Neuronal stem cell (in vitro differentiated cells): ENCODE measurements around the gene TMEM156.
A peak's percentile ranks its signal among the peaks of the same experiment; 100 is the strongest.

Source experiments
- DNase-seq: peaks from one replicate; pipeline ENCODE4 v3.0.0-alpha.2; 2013; ENCODE audit warnings: low spot score
- H2AFZ ChIP-seq: one replicate; pipeline ENCODE4 v1.6.1; 2013; ENCODE audit warnings: mild to moderate bottlenecking, low read length, inconsistent platforms
- H2AK5ac ChIP-seq: 2 replicates; pipeline ENCODE4 v1.6.1; 2013; ENCODE audit warnings: low read depth, mild to moderate bottlenecking, inconsistent platforms, low read length, moderate library complexity, mixed read lengths
- H2BK120ac ChIP-seq: 2 replicates; pipeline ENCODE4 v1.6.1; 2013; ENCODE audit warnings: low read depth, mild to moderate bottlenecking, inconsistent platforms, low read length, moderate library complexity, mixed read lengths
- H2BK12ac ChIP-seq: one replicate; pipeline ENCODE4 v1.6.1; 2013; ENCODE audit warnings: low read length, inconsistent platforms
- H2BK15ac ChIP-seq: 2 replicates; pipeline ENCODE4 v1.6.1; 2013; ENCODE audit warnings: mild to moderate bottlenecking, low read length, inconsistent platforms, mixed read lengths
- H2BK5ac ChIP-seq: one replicate; pipeline ENCODE4 v1.6.1; 2013; ENCODE audit warnings: inconsistent platforms, mild to moderate bottlenecking, low read length, moderate library complexity
- H3K14ac ChIP-seq: one replicate; pipeline ENCODE4 v1.6.1; 2013; ENCODE audit warnings: low read length, inconsistent platforms
- H3K18ac ChIP-seq: 2 replicates; pipeline ENCODE4 v1.6.1; 2013; ENCODE audit warnings: low read length, inconsistent platforms
- H3K23ac ChIP-seq: 2 replicates; pipeline ENCODE4 v1.6.1; 2013; ENCODE audit warnings: low read depth, mild to moderate bottlenecking, mixed read lengths, low read length, inconsistent platforms; ENCODE audit not compliant: poor library complexity
- H3K27ac ChIP-seq: replicated peaks from 3 replicates; pipeline ENCODE4 v1.5.1; 2013; ENCODE audit warnings: low read length, inconsistent platforms
- H3K27me3 ChIP-seq, 3 experiments: 2 replicates each; pipeline ENCODE4 v1.6.1; 2013; ENCODE audit warnings: low read length in 3 of 3, mild to moderate bottlenecking in 2 of 3, inconsistent platforms in 1 of 3, low read depth in 1 of 3, mixed read lengths in 1 of 3, moderate library complexity in 1 of 3; ENCODE audit not compliant: control insufficient read depth in 3 of 3, insufficient read depth in 3 of 3
- H3K36me3 ChIP-seq, 2 donors: replicated peaks in 1 of 2; 2 replicates each; pipeline ENCODE4 v1.6.1; 2013; ENCODE audit warnings: low read length in 2 of 2; ENCODE audit not compliant: control insufficient read depth in 2 of 2, insufficient read depth in 2 of 2
- H3K4ac ChIP-seq: 2 replicates; pipeline ENCODE4 v1.6.1; 2013; ENCODE audit warnings: inconsistent platforms, mild to moderate bottlenecking, low read length, moderate library complexity
- H3K4me1 ChIP-seq, 2 donors: 1 replicate in 1 of 2; 2 replicates in 1 of 2; pipeline ENCODE4 v1.6.1; 2013; ENCODE audit warnings: low read length in 2 of 2, low read depth in 1 of 2; ENCODE audit not compliant: control insufficient read depth in 2 of 2, insufficient read depth in 1 of 2
- H3K4me2 ChIP-seq: one replicate; pipeline ENCODE4 v1.6.1; 2013; ENCODE audit warnings: mild to moderate bottlenecking, low read length, inconsistent platforms; ENCODE audit not compliant: insufficient read depth, poor library complexity, severe bottlenecking
- H3K4me3 ChIP-seq, 2 donors: 2 replicates each; pipeline ENCODE4 v1.5.1; 2013; ENCODE audit warnings: low read length in 2 of 2, mild to moderate bottlenecking in 2 of 2, inconsistent platforms in 1 of 2, moderate library complexity in 1 of 2
- H3K79me1 ChIP-seq: one replicate; pipeline ENCODE4 v1.6.1; 2013; ENCODE audit warnings: low read depth, mild to moderate bottlenecking, inconsistent platforms, low read length, moderate library complexity
- H3K9ac ChIP-seq: one replicate; pipeline ENCODE4 v1.6.1; 2013; ENCODE audit warnings: mild to moderate bottlenecking, low read depth, low read length, inconsistent platforms; ENCODE audit not compliant: poor library complexity
- H3K9me3 ChIP-seq, 2 donors: replicated peaks in 1 of 2; 2 replicates each; pipeline versions ENCODE3 to v1.6.1; 2013; ENCODE audit warnings: low read length in 2 of 2, mild to moderate bottlenecking in 2 of 2, inconsistent platforms in 1 of 2, low read depth in 1 of 2, mixed read lengths in 1 of 2, moderate library complexity in 1 of 2; ENCODE audit not compliant: control insufficient read depth in 2 of 2, insufficient read depth in 1 of 2
- H4K8ac ChIP-seq: one replicate; pipeline ENCODE4 v1.6.1; 2013; ENCODE audit warnings: low read depth, mild to moderate bottlenecking, inconsistent platforms, low read length, moderate library complexity
- H4K91ac ChIP-seq: one replicate; pipeline ENCODE4 v1.6.1; 2013; ENCODE audit warnings: low read length, low read depth, mild to moderate bottlenecking, inconsistent platforms; ENCODE audit not compliant: poor library complexity
- WGBS, 2 donors: extraction: QIAGEN DNeasy Blood & Tissue Kit; methylation state at CpG; one replicate each; pipeline ENCODE4 v1.1.7; 2013; ENCODE audit warnings: missing lambda C conversion rate in 2 of 2, mixed read lengths in 1 of 2; ENCODE audit not compliant: insufficient read length in 2 of 2, insufficient replicate concordance in 1 of 2; ENCODE audit errors: extremely low coverage in 2 of 2; 5-methylcytosine and 5-hydroxymethylcytosine counted together

The TMEM156 gene

DNA sequence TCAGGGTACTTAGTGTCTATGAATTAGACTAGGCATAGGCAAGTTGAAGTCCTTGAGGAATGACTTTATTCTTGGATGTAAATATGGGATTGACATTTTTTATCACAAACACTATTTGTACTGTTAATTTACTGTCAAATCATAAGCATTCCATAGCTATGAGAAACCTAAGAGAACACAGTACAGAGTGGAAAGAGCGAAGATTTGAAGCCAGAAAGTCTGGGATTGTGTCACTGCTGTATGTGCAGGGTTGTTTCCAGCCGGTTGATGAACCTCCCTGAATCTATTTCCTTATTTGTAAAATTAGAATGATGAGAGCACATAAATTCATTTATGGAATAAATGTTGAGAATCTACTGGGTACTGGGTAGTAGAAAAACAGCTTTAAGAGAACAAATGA, 15.5 kb upstream of the TMEM156 start:
- no peak overlapping the region for H3K4ac ChIP-seq
- no peaks in the 10 kb centered on the region for H3K9me3 ChIP-seq
- no peak for DNase-seq
- no peaks in the 10 kb centered on the region for H3K27me3 ChIP-seq
- H2AK5ac ChIP-seq, result no peak overlapping the region
- no peak overlapping the region for H3K4me2 ChIP-seq
- H4K8ac ChIP-seq, result no peak overlapping the region
- no peak overlapping the region for H3K27ac ChIP-seq
- H3K4me3 ChIP-seq, result no peak overlapping the region
- no peak overlapping the region for H2AFZ ChIP-seq
- H4K91ac ChIP-seq, result no peak overlapping the region
- peaks cover 4% of the 10 kb centered on the region for H3K79me1 ChIP-seq
- no peak overlapping the region for H3K23ac ChIP-seq
- no peak overlapping the region for H2BK15ac ChIP-seq
- peaks cover 3 to 6% of the 10 kb centered on the region in 2 donors for H3K4me1 ChIP-seq
- H3K36me3 ChIP-seq, result no peaks in the 10 kb centered on the region
- H2BK120ac ChIP-seq, result no peak overlapping the region
- H2BK12ac ChIP-seq, result no peak overlapping the region
- no CpG with 5 or more reads among the region's 2 CpGs for WGBS, 2 donors
- H2BK5ac ChIP-seq, result no peak overlapping the region
- H3K18ac ChIP-seq, result no peak overlapping the region
- H3K14ac ChIP-seq, result no peak overlapping the region
- no peak overlapping the region for H3K9ac ChIP-seq

DNA sequence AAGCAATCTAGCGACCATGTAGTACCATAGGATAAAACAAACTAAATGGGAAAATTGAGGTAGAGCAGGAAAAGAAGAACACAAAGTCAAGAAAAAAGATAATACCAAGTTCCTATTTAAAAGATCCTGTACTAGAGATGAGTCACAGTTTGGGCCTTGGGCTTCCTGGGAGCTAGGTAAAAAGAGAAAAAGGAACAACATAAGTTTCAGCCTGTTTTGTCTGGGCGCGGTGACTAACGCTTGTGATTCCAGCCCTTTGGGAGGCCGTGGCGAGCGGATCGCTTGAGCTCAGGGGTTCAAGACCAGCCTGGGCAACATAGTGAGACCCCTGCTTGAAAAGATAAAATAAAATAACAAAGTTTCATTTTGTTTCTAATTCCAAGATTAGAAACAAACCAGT, 14.0 kb upstream of the TMEM156 start:
- Histone ChIP-seq H3K9me3 (no peaks in the 10 kb centered on the region), H3K9ac (no peak overlapping the region), H3K36me3 (no peaks in the 10 kb centered on the region), H4K8ac (no peak overlapping the region), H2BK12ac (no peak overlapping the region), H2BK5ac (no peak overlapping the region), H3K4me1 (peaks cover 3 to 6% of the 10 kb centered on the region in 2 donors), H3K18ac (no peak overlapping the region), H3K23ac (no peak overlapping the region), H3K79me1 (peaks cover 3% of the 10 kb centered on the region), H3K27me3 (no peaks in the 10 kb centered on the region), H3K4me2 (peak overlapping the region; percentile 23), H3K27ac (no peak overlapping the region), H2AFZ (no peak overlapping the region), H3K14ac (no peak overlapping the region), H2BK120ac (no peak overlapping the region), H4K91ac (no peak overlapping the region), H2BK15ac (no peak overlapping the region), H3K4me3 (no peak overlapping the region), H2AK5ac (no peak overlapping the region), H3K4ac (no peak overlapping the region)
- DNase-seq, result no peak
- WGBS, 2 donors, result no CpG with 5 or more reads among the region's 8 CpGs

DNA sequence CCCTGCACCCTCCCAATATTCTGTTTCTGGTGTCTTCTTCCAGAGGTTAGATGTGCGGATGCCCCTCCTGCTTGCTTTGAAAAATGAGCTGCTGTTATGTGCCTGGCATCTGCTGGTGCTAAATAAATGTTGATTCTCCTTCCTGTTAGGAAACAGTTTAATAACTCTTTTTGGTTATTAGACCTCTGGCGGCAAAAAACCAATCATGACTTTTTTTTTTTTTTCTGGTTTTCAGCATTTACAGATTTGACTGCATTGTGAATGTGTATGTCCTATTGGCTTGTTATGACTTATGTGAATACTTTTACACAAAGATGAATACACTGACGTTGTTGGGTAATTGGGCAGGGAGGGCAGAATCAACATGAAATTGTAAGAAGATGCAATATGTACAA, 13.6 kb upstream of the TMEM156 start:
- H3K36me3 ChIP-seq, result no peaks in the 10 kb centered on the region
- peak overlapping the region; percentile 74 for H2AFZ ChIP-seq
- H3K14ac ChIP-seq, result no peak overlapping the region
- H2AK5ac ChIP-seq, result no peak overlapping the region
- H3K4me2 ChIP-seq, result peak overlapping the region; percentile 57
- H3K4ac ChIP-seq, result no peak overlapping the region
- H3K4me3 ChIP-seq, result peak overlapping the region; percentile 55 to 97
- no peak overlapping the region for H3K27ac ChIP-seq
- H4K8ac ChIP-seq, result no peak overlapping the region
- no peaks in the 10 kb centered on the region for H3K9me3 ChIP-seq
- WGBS, 2 donors, result no CpG with 5 or more reads among the region's 3 CpGs
- no peak overlapping the region for H2BK12ac ChIP-seq
- H3K79me1 ChIP-seq, result peaks cover 3% of the 10 kb centered on the region
- H3K9ac ChIP-seq, result no peak overlapping the region
- H3K4me1 ChIP-seq, result peaks cover 3 to 6% of the 10 kb centered on the region in 2 donors
- no peak for DNase-seq
- no peak overlapping the region for H4K91ac ChIP-seq
- H3K27me3 ChIP-seq, result no peaks in the 10 kb centered on the region
- no peak overlapping the region for H2BK5ac ChIP-seq
- no peak overlapping the region for H3K18ac ChIP-seq
- H2BK15ac ChIP-seq, result no peak overlapping the region
- no peak overlapping the region for H3K23ac ChIP-seq
- no peak overlapping the region for H2BK120ac ChIP-seq

DNA sequence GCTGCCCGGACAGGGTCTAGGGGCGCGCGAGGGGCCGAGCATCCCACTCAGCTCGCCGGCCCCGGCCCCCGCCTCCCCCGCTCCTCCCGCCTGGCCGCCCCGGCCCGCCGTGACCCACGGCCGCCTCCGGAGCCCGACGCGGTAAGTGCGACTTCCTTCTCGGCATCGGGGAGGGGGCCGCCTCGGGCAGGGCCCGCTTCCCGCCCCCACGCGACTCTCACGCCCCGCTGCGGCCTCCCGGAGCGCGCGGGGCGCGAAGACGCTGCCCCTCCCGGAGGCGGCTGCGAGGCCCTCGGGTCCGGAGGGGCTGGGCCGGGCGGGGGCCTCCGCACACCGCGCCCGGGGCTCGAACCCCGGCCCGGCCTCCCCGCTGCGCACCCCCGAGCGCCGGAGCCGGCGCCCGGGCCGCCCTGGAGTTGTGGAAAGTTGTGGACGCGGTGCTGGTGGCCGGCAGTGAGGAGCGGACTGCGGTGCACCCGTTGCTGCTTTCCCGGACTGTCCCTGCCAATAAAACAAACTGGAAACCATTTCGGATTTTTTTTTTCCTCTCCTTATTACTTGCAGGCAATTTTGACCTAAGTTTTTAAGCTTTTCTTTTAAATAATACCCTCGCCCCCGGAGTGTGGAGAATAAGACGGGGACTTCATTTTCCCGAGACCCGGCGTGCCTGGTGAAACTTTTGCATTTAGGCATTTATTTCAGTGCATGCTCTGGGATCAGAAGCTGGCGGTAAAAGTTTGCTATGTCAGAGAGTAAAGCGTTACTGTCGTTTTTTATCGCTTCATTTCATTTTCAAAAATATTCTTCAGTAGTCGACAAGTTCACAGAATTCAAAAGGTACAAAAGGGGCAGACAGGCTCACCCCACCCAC, 13.0 kb upstream of the TMEM156 start:
- H2BK12ac ChIP-seq, result peak overlapping the region; percentile 41
- H3K79me1 ChIP-seq, result peaks cover 3% of the 10 kb centered on the region
- WGBS, 2 donors, result no CpG with 5 or more reads among the region's 82 CpGs
- DNase-seq, result peak; percentile 11
- H3K9me3 ChIP-seq, result no peaks in the 10 kb centered on the region
- peak overlapping the region; percentile 96 for H3K9ac ChIP-seq
- H3K4ac ChIP-seq, result no peak overlapping the region
- peak overlapping the region; percentile 74 for H2AFZ ChIP-seq
- H4K91ac ChIP-seq, result no peak overlapping the region
- peak overlapping the region; percentile 75 for H2BK5ac ChIP-seq
- H3K14ac ChIP-seq, result peak overlapping the region; percentile 71
- no peak overlapping the region for H3K23ac ChIP-seq
- no peak overlapping the region for H2BK120ac ChIP-seq
- peaks cover 3 to 6% of the 10 kb centered on the region in 2 donors for H3K4me1 ChIP-seq
- H3K4me2 ChIP-seq, result peak overlapping the region; percentile 57
- H3K4me3 ChIP-seq, result peak overlapping the region; percentile 55 to 97
- H2AK5ac ChIP-seq, result peak overlapping the region; percentile 70
- peak overlapping the region; percentile 98 for H3K18ac ChIP-seq
- H2BK15ac ChIP-seq, result no peak overlapping the region
- H3K27me3 ChIP-seq, result no peaks in the 10 kb centered on the region
- no peaks in the 10 kb centered on the region for H3K36me3 ChIP-seq
- H4K8ac ChIP-seq, result no peak overlapping the region
- peak overlapping the region; percentile 77 for H3K27ac ChIP-seq
